ENCODE data around the gene INSYN2A. TPM values are rescaled to one million over a fixed set of nuclear protein-coding genes. Genes with fewer than 3 reads are reported as not detected.

The INSYN2A gene
- total and polyA plus RNA-seq, 11 donors = 0.01 to 0.37 (median 0.11) TPM; not detected in 4

DNA sequence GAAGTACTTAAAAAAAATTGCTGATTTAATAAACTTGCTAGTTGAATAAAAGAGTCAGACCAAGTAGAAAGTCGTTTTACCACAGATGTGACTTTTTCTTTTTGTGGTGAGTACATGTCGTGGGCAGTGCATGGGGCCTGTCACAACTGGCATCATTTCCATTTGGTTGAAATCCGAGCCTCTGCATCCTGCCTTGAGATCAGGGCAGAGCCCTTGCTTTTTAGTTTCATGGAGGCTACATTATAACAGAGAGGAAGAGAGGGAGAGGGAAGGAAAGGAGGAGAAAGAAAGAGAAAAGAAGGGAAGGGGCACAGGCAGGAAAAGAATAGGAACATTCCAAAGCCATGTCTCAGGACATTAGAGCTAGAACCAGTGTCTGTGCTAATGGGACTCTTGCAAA, 20.4 kb upstream of the INSYN2A start:
- 73 to 78% (median 75%) methylated on average over 3 of the region's 3 CpGs for WGBS, 4 donors
- no peak for TF ChIP-seq POLR2A (IDR thresholded peaks at IDR 0.05)
- TF ChIP-seq CTCF (IDR thresholded peaks at IDR 0.05) = no peak
- Histone ChIP-seq H3K9me3 (peaks cover 0 to 9% (median 0%) of the 10 kb centered on the region in 12 donors), H3K4me3 (no peak overlapping the region), H3K36me3 (peaks cover 0 to 5% (median 0%) of the 10 kb centered on the region in 9 donors), H3K27ac (no peak overlapping the region), H3K4me1 (no peaks in the 10 kb centered on the region), H3K27me3 (no peaks in the 10 kb centered on the region)
- ATAC-seq = no peak
- intact Hi-C loops (cut with DNase I) = no loop called here
- no peak for DNase-seq

DNA sequence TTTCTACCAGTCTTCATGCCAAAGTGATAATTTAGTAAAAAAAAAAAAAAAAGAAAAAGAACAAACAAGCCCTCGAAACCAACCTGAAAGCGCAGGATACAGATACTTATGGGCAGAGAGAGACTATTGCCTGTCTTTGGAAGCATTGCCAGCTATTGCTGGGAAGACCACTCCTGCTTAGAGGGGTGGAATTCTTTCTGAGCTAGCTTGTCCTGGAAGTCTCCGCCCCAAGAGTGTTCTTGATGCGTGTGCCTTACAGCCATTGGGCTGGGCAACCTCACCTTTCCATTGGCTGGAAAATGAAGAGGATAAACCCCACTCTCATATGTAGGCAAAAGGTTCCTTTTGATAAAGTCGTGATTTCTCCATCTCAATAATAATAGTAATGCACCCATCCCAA, 19.9 kb upstream of the INSYN2A start:
- no peak for TF ChIP-seq POLR2A (IDR thresholded peaks at IDR 0.05)
- no peak for TF ChIP-seq CTCF (IDR thresholded peaks at IDR 0.05)
- intact Hi-C loops (cut with DNase I) = no loop called here
- Histone ChIP-seq H3K4me1 (no peaks in the 10 kb centered on the region), H3K9me3 (peaks cover 0 to 9% (median 0%) of the 10 kb centered on the region in 12 donors), H3K27me3 (no peaks in the 10 kb centered on the region), H3K36me3 (peaks cover 0 to 6% (median 0%) of the 10 kb centered on the region in 9 donors), H3K27ac (no peak overlapping the region), H3K4me3 (no peak overlapping the region)
- ATAC-seq (no peak), DNase-seq (no peak)
- 91 to 95% (median 93%) methylated on average over 5 of the region's 5 CpGs for WGBS, 4 donors

- intact Hi-C loops (cut with DNase I) = no loop called here
- H3K4me1 ChIP-seq = no peaks in the 10 kb centered on the region
- H3K27ac ChIP-seq = no peak overlapping the region
- peaks cover 0 to 6% (median 0%) of the 10 kb centered on the region in 9 donors for H3K36me3 ChIP-seq
- no peak overlapping the region for H3K4me3 ChIP-seq
- 82 to 88% (median 83%) methylated on average over 4 of the region's 4 CpGs for WGBS, 4 donors
- TF ChIP-seq CTCF (IDR thresholded peaks at IDR 0.05) (no peak), POLR2A (IDR thresholded peaks at IDR 0.05) (no peak)
- H3K9me3 ChIP-seq = peaks cover 0 to 9% (median 0%) of the 10 kb centered on the region in 12 donors
- ATAC-seq (no peak), DNase-seq (no peak)
- no peaks in the 10 kb centered on the region for H3K27me3 ChIP-seq
Measured at GRCh38 chr10:127215866-127216265, 19.5 kb upstream of the INSYN2A start.

DNA sequence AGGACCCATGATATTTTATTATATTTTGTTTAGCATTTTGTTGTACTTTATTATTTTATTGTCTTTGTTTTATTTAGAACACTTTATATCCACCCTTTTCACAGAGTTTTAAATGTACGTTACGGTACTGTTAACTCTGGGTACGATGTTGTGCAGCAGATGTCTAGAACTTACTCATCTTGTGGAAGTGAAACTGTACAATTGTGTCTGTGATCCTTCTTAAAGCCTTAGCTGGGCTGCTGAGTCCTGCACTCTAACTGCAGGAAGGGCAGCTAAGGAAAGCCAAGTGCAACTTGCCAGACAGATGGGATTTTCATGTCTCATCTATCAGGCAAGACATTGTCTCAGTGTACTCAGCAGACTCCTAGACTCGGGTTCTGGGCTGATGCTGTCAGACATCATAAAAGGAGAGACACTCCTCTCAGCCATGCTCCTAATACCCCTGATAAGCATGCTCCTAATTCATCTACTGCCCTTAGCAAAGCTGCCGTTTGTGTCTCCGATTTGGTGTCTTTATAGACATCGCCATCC, 14.6 kb upstream of the INSYN2A start:
- H3K9me3 ChIP-seq = no peaks in the 10 kb centered on the region
- no peaks in the 10 kb centered on the region for H3K27me3 ChIP-seq
- TF ChIP-seq CTCF (IDR thresholded peaks at IDR 0.05) (no peak), POLR2A (IDR thresholded peaks at IDR 0.05) (no peak)
- ATAC-seq (no peak), DNase-seq (no peak)
- intact Hi-C loops (cut with DNase I) = no loop called here
- WGBS, 4 donors = 83 to 91% (median 84%) methylated on average over 6 to 7 of the region's 7 CpGs
- H3K27ac ChIP-seq = no peak overlapping the region
- H3K36me3 ChIP-seq = peaks cover 0 to 6% (median 0%) of the 10 kb centered on the region in 9 donors
- H3K4me1 ChIP-seq = peaks cover 0 to 3% (median 0%) of the 10 kb centered on the region in 12 donors
- no peak overlapping the region for H3K4me3 ChIP-seq

All from heart left ventricle (tissue), 16 donors.